ENCODE measurements around the gene CNTRL.
A peak's percentile ranks its signal among the peaks of the same experiment; 100 is the strongest.

CNTRL gene

DNA sequence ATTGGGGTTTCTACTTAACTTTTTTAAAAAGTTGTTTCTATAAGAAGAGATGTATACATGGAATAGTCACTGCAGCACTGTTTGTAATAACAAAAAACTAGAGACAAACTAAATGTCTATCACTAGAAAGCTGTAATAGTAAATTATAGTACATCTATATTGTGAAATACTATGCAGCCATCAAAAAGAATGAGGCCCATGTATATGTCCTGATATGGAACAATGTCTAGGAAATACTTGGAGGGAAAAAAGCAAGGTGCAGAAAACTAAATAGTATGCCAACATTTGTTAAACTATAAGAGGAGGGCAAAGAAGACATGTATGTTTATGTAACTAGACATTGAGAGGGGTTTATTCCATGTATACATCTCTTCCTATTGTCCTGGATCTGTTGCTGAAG is 129.9 kb downstream of the CNTRL start:
- DNase-seq, result no peak

DNA sequence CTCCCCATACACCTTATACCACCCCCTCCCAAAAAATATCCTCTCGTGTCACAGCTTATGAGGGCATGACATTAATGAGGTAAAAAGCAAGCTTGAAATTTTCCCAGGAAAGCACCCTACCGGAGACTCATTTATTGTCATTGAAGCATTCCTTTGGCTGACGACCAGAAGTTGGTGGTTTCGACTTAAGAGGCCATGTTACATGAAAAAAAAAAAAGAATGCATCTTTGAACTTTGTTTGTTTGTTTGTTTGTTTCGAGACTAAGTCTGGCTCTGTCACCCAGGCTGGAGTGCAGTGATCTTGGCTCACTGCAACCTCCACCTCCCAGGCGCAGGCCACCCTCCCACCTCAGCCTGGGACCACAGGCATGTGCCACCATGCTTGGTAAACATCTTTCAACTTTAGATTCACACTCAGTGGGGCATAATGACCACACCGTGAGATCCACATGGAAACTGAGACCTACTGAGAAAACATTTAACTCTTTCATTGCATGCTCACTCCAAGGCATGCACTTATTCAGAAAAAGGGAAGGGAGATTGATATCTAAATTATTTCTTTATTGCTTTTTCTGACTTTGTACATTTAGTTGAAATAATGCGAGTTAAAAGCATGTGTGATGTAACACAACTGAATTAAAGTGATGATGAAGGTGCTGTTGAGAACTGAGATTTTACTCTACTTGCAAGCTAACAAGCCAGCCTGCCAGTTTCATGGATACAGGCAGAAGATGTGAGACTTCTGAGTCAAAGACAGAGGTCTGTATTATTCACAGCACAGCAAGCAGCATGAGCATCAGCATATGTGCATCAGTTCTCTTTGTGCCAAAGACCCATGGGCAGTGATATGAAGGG is 132.0 kb downstream of the CNTRL start:
- DNase-seq, result no peak

DNA sequence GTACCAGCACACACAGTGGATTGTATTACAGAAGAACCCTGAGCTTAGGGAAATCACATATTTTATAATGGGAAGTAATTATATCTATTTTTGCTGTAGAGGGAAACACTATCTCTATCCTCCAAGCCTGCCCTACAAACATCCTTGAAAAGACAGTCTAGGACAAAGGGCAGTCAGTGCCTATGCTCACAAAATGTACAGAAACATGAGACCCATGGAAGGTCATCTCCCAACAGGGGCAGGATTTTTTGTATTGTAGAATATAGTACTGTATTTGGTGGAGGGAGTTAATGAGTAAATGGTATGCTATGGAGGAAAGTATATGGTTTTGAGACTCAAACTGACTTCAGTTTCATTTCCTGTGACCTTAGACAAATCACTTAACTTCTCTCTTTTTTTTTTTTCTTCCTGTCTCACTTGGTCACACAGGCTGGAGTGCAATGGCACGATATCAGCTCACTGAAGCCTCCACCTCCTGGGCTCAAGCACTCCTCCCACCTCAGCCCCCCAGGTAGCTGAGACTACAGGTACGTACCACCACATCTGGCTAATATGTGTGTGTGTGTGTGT is 132.7 kb downstream of the CNTRL start:
- no peak for DNase-seq

DNA sequence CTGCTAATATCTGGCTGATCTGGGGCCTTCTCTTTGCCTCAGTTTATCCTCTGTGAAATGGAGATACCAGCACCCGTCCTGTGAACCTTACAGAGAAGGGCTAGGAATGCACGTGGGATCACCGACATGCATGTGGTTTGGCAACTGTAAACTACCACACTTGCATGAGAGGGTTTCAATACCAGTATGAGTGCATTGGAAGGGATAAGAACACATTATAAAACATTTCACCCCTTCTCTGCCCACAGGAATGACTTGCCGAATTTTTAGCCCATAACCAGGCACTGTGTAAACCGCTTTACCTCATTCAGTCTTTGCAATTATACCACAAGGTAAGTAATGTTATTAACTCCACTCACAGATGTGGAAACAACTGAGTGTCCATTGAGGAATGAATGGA is 135.8 kb downstream of the CNTRL start:
- no peak for DNase-seq

DNA sequence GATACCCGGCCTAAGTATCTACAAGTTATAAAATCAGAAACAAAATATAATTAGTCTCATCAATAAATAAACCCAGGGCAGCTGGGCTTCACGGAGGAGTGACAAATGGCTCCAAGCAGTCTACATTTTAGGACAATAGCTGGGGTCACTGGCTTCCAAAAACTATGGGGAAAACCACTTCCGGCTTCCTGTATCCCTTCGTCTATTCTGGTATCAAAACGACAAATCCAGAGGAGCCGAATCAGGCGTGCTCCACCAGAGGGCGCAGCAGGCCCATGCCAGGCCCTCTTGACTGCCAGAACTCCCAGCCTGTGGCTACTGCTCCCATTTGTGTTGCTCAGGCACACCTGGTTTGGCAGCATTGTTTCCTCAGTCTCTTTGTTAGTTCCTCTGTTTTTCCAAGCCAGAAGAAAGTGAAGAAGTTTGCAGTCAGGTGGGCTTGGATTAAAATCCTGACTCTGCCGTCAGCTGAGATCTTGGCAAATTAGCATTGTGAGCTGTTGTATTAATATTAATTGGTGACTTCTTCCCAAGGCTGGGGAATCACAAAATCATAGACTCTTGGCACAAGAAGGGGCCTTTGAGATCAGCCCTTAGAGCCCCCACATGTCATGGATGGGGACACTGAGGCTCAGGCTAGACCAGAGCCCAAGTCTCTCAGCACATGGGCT is 138.5 kb downstream of the CNTRL start:
- peak; percentile 71 for DNase-seq

GRCh38 chr9:121214005-121214404 is 139.2 kb downstream of the CNTRL start:
- DNase-seq, result no peak

GRCh38 chr9:121216271-121216805 is 141.6 kb downstream of the CNTRL start:
- no peak for DNase-seq

- DNase-seq, result no peak
Observed at GRCh38 chr9:121217609-121218292, 143.0 kb downstream of the CNTRL start.

DNA sequence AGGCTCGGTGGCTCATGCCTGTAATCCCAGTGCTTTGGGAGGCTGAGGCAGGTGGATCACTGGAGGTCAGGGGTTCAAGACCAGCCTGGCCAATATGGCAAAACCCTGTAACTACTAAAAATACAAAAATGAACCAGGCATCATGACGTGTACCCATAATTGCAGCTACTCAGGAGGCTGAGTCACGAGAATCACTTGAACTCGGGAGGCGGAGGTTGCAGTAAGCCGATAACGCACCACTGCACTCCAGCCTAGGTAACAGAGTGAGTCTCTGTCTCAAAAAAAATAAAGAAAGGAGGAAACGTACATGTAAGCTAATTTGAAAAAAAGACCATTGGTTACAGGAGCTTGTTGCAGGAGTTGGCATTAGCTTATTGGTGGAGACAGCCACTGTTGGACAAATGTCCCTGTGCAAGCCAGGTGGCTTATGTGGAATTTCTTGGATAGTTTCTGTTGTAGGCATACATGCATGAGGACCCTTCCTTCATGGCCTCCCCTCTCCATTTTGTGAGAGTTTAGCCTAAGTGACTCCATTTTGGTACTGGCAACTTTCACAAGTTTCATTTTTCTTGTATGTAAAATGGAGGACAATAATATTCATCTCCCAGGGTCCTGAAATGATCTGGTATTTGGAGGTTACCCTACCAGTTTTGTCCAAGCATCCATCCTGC is 143.7 kb downstream of the CNTRL start:
- no peak for DNase-seq

- no peak for DNase-seq
Observed at GRCh38 chr9:121219530-121219929, 144.8 kb downstream of the CNTRL start.

DNA sequence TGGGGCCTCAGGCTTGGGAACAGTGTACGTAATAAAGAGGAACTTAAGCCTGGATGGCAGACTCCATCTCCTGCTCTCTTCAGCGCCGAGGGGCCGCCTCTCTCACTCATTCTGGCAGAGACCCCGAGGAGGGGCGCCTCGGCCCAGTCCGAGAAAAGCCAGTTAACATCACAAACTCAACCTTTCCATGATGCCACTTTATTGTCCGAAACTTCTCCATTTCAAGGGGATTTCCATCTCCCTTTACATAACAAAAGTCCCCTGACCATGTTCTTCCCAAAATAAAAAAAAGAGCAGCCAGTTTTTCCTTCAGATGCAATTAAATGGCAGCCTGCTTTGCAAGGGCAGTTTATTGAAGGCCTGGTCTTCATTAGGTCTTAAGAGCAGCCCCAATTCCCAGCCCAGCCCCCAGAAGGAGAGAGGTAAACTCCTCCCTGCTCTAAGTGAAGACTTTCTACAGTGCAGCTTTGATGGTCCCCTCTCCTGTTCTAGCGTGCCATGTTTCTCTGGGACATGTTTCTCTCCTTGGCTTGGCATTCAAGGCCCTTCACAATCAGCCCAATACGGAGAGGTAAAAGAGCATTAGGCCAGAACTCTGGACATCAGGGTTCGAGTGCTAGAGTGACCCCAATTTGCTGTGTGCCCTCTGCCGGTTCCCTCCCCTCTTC is 146.4 kb downstream of the CNTRL start:
- DNase-seq, result no peak

- DNase-seq, result no peak
Observed at GRCh38 chr9:121221664-121222055, 146.9 kb downstream of the CNTRL start.

GRCh38 chr9:121222524-121223171 is 147.9 kb downstream of the CNTRL start:
- DNase-seq, result no peak

GRCh38 chr9:121225240-121225639 is 150.5 kb downstream of the CNTRL start:
- no peak for DNase-seq

DNA sequence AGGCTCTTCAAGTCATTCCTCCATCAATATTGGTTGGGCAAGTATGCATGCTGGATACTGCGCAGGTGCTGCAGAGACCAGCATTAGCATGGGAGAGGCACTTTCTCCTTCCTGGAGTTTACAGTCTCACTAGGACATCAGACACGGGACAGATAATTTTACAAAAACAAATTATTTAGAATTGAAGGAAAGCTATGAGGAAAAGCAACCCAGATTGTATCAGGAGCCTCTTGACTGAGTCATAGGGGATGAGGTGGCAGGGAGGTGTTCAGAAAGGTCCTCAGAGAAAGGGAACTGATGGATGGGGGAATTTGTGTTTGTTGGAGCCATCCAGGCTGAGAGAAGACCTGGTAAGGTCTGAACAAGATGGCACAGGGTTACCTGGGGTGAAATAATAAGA is 151.4 kb downstream of the CNTRL start:
- DNase-seq, result no peak

Measured in activated T-cell treated with anti-CD3 and anti-CD28 coated beads, Interleukin-2, amount 50 U/mL, for 1 hour (primary cell).